GM18499 (cell line): ENCODE results near the gene PPM1G.
"Not testable (repeated sequence)": the region's sequence is repeated elsewhere in the genome, so short reads cannot be mapped to it uniquely, and the experiment has no call there.

Experiments used
- ATAC-seq: cut with Tn5 transposase; IDR thresholded peaks from one replicate; pipeline ENCODE4 v1.9.1; 2021; ENCODE audit warnings: moderate number of reproducible peaks; ENCODE audit not compliant: insufficient read depth, unreplicated experiment

PPM1G gene

GRCh38 chr2:27376151-27376865 lies 33.1 kb downstream of the PPM1G start:
- ATAC-seq, result no peak

- no peak for ATAC-seq
Measured at GRCh38 chr2:27375513-27376099, 33.8 kb downstream of the PPM1G start.

- no peak for ATAC-seq
Measured at GRCh38 chr2:27373567-27373966, 35.8 kb downstream of the PPM1G start.

- ATAC-seq, result no peak
Measured at GRCh38 chr2:27372937-27373336, 36.5 kb downstream of the PPM1G start.

- ATAC-seq, result peak; percentile 14
Measured at GRCh38 chr2:27370816-27371620, 38.4 kb downstream of the PPM1G start.

GRCh38 chr2:27370026-27370815 lies 39.2 kb downstream of the PPM1G start, which contains the start of the genes EIF2B4 and SNX17:
TSS of gene EIF2B4 (minus strand) at chr2:27370338. CDS start at chr2:27370314, 24 bp downstream.
TSS of gene SNX17 (plus strand) at chr2:27370616. CDS start at chr2:27370744, 128 bp downstream.
- peak; percentile 74 for ATAC-seq

- no peak for ATAC-seq
Measured at GRCh38 chr2:27369471-27370025, 39.8 kb downstream of the PPM1G start.

- no peak for ATAC-seq
Measured at GRCh38 chr2:27363933-27364332, 45.5 kb downstream of the PPM1G start.

- no peak for ATAC-seq
Measured at GRCh38 chr2:27362678-27363420, 46.5 kb downstream of the PPM1G start.

GRCh38 chr2:27356382-27357181 lies 52.8 kb downstream of the PPM1G start, which contains the start of gene GTF3C2:
TSS of gene GTF3C2 (minus strand) at chr2:27356764. CDS start at chr2:27343554, 13,210 bp downstream.
- peak; percentile 60 for ATAC-seq

GRCh38 chr2:27356056-27356381 lies 53.4 kb downstream of the PPM1G start:
- ATAC-seq, result peak; percentile 23

GRCh38 chr2:27354597-27354927 lies 54.8 kb downstream of the PPM1G start:
- no peak for ATAC-seq

- no peak for ATAC-seq
Measured at GRCh38 chr2:27353762-27354596, 55.4 kb downstream of the PPM1G start.

GRCh38 chr2:27353386-27353761 lies 56.0 kb downstream of the PPM1G start:
- ATAC-seq, result not testable (repeated sequence)

GRCh38 chr2:27351802-27352598 lies 57.4 kb downstream of the PPM1G start:
- ATAC-seq, result no peak

GRCh38 chr2:27350106-27350693 lies 59.2 kb downstream of the PPM1G start:
- no peak for ATAC-seq

GRCh38 chr2:27347641-27348040 lies 61.8 kb downstream of the PPM1G start:
- ATAC-seq, result no peak
